ENCODE results near the gene FUT2.

GRCh38 chr19:48752496-48753365, 57.0 kb downstream of the FUT2 start, which contains the start of gene FUT1:
- TF ChIP-seq EZH2 (IDR thresholded peaks at IDR 0.05) (no peak), POLR2AphosphoS5 (IDR thresholded peaks at IDR 0.05; ENCODE audit: borderline replicate concordance, low read depth, low read length) (no peak), FOXP2 (optimal IDR thresholded peaks at IDR 0.05; ENCODE audit: control extremely low read depth, extremely low read length, insufficient read depth) (no peak)

All from SK-N-MC (cell line).